ENCODE results near the gene ITGB5.

The ITGB5 gene

DNA sequence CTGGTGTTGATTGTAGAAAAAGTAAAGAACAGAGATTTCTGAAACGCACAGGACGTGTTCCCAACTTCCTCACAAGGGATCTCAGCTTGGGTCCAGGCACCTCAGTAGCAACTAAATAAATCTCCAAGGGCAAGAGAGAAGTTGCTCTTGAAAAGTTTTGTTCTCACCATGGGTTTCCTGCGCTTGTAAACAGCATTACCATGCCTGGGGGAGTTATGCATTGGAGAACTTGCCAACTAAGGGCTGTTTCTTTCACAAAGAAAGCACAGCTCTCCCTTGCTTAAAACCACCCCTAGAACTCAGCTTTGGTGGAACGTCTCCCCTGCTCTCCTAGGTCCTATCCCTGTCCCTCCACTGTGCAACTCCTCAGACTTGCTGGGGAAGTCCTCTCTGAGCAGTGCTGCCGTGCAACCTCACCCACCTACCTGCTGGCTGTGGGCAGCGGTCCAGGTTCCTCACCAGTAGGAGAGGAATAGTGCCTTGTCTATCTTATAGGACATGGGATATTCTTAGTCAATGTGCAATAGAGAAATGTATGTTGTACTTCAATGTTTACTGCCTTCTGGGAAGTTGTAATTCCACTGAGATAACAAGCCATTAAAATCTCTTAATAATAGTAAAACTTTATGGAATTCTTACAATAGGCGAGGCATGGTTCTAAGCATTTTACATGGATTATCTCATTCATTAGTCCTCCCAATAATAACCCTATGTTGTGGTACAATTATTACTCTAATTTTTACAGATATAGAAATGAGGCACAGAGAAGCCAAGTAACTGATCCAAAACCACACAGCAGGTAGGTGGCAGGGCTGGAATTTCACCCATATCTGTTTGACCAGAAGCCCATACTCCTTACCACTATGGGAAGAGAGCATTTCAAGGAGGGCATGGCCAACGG, 105.4 kb downstream of the ITGB5 start:
- no peak for DNase-seq

DNA sequence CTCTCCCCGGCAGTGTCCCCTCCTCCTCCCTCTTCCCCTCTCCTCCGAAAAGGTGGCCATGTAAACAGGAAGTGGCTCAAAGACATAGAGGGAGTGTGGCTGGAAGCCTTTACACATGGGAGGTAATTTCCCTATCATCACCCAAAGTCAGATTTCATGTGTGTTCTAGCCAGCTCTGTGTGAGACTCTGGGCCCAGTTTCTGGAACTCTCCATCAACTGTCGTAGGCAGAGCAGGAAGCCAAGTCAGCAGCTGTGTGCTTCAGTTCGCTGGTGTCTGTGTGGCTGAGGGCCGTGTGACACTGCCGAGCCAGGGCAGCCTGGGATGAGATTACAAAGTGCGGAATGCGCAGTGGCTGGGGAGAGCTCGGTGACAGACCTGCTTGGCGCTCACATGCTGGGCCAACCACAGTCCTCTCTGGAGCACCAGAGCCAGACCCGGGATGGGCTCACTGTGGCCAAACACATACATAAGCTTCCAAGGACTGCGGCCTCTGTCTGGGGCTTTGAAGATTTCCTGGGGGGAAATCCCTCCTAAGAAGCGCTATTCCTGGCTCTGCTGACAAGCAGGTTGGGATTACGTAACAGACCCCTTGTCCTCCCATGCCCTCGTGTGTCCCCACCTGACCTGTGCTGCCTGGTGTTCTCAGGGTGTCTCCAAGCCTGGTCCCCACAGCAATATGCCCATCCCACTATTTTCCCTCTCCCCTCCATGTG, 106.2 kb downstream of the ITGB5 start:
- no peak for DNase-seq

DNA sequence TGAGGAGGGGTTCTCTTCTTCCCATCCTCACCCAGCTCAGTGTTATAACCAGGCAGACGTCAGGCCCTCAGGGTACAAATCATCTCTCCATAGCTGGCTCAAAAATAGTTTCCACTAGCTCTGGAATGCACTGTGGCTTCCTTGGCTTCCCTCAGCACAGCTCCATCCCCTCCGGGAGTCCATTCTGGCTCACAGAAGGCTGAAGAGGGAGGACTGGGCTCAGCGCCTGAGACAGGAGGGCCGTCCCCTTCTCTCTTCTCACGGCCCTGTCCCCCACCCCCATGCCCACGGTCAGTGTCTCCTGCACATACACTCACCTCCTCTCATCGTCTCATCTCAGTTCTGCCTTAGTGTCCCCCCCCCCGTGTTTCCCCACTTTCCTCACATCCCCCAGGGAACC, 106.8 kb downstream of the ITGB5 start:
- no peak for DNase-seq

- no peak for DNase-seq
These were observed 107.4 kb downstream of the ITGB5 start for GRCh38 chr3:124779751-124780191.

DNA sequence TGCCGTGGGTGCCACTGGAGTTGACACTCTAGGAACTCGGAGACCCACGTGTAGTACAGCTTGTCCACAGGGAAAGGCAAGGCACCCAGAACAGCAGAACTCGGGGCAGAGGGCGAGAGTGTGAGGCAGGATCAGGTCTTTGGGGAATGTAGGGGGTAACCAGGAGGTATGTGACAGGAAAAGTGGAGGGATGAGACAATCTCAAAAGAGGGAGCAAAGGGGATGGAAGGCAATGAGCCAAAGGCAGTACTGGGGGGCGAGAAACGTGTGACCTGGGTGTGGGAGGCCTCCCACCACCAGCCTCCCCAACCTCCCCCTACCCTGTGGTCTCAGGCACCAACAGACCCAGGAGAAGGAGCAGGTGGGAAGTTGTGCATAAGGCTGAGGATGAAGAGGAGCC, 108.0 kb downstream of the ITGB5 start:
- DNase-seq: no peak

- peak; percentile 42 for DNase-seq
These were observed 109.2 kb downstream of the ITGB5 start for GRCh38 chr3:124777762-124778470.

DNA sequence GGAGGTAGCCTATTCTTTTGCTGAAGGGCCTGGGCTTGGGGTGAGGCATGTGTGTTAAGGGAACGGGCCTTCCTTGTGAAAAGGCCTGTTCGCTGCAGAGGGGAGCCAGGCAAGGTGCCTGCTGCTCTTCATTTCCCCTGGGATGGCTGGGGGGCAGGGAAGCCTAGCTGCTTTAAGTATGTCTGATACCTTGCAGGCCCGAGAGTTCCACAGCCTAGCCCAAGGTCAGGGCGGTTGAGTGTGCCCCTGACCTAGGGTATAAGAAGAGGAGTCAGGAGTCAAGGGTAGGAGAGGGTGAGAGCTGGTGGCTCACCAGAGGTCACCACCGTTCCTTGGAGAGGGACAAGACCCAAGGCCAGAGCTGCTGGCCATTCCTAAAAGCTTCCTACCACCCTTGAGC, 110.3 kb downstream of the ITGB5 start:
- DNase-seq: no peak

GRCh38 chr3:124775877-124776276, 111.3 kb downstream of the ITGB5 start:
- DNase-seq: no peak

DNA sequence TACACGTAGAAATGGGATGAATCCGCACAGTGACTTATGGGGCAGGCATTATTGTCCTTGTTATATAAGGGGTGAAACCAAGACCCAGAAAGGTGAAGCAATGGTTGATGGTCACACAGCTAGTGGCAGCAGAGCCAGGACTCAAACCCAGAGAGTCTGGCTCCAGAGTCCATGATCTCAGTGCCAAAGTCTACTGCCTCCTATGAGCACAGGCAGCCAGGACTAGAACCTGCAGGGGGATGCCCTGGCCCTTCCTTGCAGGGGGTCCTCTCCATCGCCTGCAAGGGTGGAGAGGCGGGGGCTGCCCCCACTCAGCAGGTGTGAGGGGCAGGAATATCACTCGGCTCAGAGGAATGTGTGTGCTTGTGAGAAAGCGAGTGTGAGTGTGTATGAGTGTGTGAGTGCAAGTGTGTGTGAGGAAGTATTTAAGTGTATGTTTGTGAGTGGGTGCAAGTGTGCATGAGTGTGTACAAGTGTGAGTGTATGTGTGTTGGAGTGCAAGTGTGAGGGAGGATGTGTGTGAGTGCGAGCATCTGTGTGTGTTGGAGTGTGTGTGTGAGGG, 112.2 kb downstream of the ITGB5 start:
- DNase-seq: no peak

GRCh38 chr3:124774327-124774718, 112.8 kb downstream of the ITGB5 start:
- DNase-seq: no peak

GRCh38 chr3:124773351-124774326, 113.5 kb downstream of the ITGB5 start:
- no peak for DNase-seq

GRCh38 chr3:124772081-124772831, 114.9 kb downstream of the ITGB5 start:
- peak; percentile 92 for DNase-seq

DNA sequence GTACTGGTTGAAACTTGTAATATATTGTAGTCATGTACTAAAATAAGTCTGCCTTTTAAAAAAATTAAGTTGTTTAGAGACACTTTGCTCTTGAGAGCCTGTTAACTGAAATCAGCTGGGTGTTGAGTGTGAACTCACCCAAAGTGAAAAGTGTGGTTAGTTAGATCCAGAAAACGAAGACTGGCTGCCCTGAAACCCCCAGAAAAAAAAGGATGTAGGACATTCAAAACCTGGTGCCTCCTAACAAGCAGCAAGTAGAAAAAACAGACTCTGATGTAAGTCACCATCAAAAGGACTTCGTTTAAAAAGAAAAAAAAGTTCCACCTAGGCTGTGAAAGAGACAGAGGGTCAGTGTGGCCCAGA, 116.1 kb downstream of the ITGB5 start:
- DNase-seq: no peak

GRCh38 chr3:124770336-124771082, 116.7 kb downstream of the ITGB5 start:
- peak; percentile 75 for DNase-seq

GRCh38 chr3:124769462-124769861, 117.7 kb downstream of the ITGB5 start:
- no peak for DNase-seq

DNA sequence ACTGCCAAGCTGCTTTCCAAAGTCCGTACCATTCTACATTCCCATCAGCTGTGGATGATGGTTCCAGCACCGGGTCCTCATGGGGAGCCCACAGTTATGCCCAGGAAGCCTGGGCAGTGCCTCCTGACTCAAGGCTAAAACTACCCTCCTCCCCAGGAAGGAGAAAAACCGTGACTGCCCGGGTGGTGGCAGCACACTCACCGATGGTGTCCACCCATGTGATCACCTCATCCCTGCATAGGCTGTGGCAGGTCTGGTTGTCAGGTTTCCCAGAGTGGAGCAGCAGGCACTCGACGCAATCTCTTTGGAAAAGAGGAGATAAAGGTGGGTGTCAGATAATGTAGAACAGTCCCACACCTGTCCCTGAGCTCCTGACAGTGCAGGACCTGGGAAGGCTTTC, 118.4 kb downstream of the ITGB5 start:
- no peak for DNase-seq

- DNase-seq: no peak
These were observed 119.5 kb downstream of the ITGB5 start for GRCh38 chr3:124767691-124768090.

DNA sequence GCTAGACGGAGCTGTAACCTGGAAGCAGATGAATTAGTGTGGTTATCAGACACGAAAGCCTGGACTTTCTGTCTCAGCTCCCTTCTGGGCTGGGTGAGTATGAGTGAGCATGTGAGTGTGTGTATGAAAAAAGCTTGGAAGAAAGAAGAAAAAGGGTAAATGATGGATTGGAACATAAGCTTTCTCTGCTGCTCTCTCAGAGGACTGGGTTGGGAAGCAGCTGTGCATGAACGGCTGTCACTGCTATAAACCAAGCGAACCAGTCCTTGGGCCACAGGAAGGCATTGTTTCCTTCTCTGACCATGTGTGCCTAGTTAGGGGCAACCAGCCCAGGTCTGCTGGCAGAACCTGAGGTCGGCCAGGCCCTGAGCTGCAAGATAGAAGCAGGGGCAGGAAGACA, 119.9 kb downstream of the ITGB5 start:
- DNase-seq: no peak

DNA sequence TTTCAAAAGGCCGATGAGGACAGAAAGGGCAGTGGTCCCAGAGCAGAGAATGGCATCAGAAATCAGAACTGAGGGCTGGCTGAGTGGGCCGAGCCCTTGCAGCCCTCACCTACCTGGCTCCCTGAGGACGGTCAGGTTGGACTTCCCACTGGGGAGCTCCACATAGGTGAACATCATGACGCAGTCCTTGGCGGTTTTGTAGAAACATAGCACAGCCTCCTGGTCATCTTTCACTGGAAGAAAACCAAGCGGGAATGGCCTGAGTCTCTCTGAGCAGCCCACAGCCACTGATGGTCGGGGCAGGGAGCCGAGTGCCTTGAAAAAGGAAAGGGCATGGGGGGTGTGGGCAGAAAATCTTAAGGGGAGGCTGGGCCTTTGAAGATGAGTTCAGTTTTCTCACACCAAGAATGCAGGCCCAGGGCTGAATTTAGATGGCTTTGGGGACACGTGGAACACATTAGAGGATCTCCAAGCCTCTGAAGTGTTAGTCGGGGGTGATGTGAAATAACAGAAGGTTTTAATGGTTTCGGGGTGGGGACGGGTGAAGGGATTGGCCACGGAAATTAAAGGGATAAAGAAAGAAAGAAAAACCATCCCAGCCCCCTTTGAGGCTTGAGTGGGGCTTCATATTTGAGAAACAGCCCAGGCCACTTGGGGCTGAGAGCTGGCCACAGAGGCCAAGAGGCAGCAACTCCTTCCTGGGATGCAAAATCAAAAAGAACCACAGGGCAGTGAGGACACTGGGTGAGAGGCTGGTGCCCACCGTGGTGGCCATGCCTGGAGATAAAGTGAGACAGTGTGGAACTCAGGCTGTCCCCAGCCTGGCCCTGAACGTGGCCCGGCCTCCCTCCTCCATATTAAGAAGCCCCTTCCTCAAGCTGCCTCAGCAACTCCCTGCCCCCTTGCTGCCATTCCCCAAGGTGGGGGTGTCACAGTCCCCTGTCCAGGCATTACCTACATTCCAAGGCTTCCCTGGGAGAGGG, 120.8 kb downstream of the ITGB5 start:
- DNase-seq: no peak

Data from NCI-H1105 treated with DMSO at 0.1 percent for 48 hours (cell line).